GM12892 (cell line): ENCODE results near the gene LMBRD2.
"Not testable (repeated sequence)": the region's sequence is repeated elsewhere in the genome, so short reads cannot be mapped to it uniquely, and the experiment has no call there.

Experiments
- POLR2A ChIP-seq: IDR thresholded peaks from 2 replicates; pipeline ENCODE4 v1.6.1; 2011; ENCODE audit warnings: low read depth, low read length, control low read depth
- POLR2AphosphoS5 ChIP-seq: IDR thresholded peaks from 2 replicates; pipeline ENCODE4 v1.6.1; 2011; ENCODE audit warnings: low read depth, low read length, control low read depth

DNA sequence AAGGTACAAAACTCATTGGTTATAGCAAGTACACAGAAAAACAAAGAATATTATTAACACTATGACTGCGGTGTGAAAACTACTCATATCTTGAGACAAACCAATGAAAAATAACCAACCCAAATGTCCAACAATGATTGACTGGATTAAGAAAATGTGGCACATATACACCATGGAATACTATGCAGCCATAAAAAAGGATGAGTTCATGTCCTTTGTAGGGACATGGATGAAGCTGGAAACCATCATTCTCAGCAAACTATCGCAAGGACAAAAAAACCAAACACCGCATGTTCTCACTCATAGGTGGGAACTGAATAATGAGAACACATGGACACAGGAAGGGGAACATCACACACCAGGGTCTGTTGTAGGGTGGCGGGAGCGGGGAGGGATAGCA, 22.0 kb downstream of the LMBRD2 start:
- not testable (repeated sequence) for TF ChIP-seq POLR2A, POLR2AphosphoS5
